Prostate gland (tissue), 2 donors: ENCODE data around the gene PRKCSH. TPM values are rescaled to one million over a fixed set of nuclear protein-coding genes. Genes with fewer than 3 reads are reported as not detected.

Source experiments
- DNase-seq: peaks from one replicate; pipeline ENCODE4 v3.0.0-alpha.2; 2019; ENCODE audit warnings: low spot score
- H3K27ac ChIP-seq, 2 donors: fragments of 200-600 bp; sonication (generic); 2 replicates each; pipeline ENCODE4 v1.5.1; 2017 to 2019
- H3K27me3 ChIP-seq: fragments of 200-600 bp; sonication (generic); replicated peaks from 2 replicates; pipeline ENCODE4 v1.5.1; 2019; ENCODE audit not compliant: insufficient read depth
- H3K36me3 ChIP-seq, 2 donors: fragments of 200-600 bp; sonication (generic); 1 replicate in 1 of 2; 2 replicates in 1 of 2; pipeline versions ENCODE4 v1.5.1 to v1.8.1; 2017 to 2019
- H3K4me1 ChIP-seq: fragments of 200-600 bp; sonication (generic); replicated peaks from 2 replicates; pipeline ENCODE4 v1.5.1; 2019
- H3K4me3 ChIP-seq, 2 donors: fragments of 200-600 bp; sonication (generic); 2 replicates each; pipeline ENCODE4 v1.5.1; 2017 to 2019
- H3K9me3 ChIP-seq: fragments of 200-600 bp; sonication (generic); 2 replicates; pipeline ENCODE4 v1.5.1; 2017
- POLR2A ChIP-seq: fragments of 450-650 bp; IDR thresholded peaks from one replicate; pipeline ENCODE4 v1.6.1; 2016; ENCODE audit warnings: antibody characterized with exemption, mild to moderate bottlenecking
- POLR2AphosphoS5 ChIP-seq: sonication (generic); formaldehyde crosslinking; IDR thresholded peaks from one replicate; pipeline ENCODE4 v1.6.1; 2017; ENCODE audit warnings: antibody characterized with exemption
- WGBS: methylation state at CpG from one replicate; pipeline ENCODE4 v1.1.5; 2018; 5-methylcytosine and 5-hydroxymethylcytosine counted together
- intact Hi-C: fragments of 100-400 bp; cut with DNase I; formaldehyde crosslinking; loops from one replicate; pipeline ENCODE4 v1.14.2; 2022
- total RNA-seq, 2 donors: library from RNA; depleted of rRNA; stranded (reverse); fragments of >200 nt; gene quantifications; one replicate each; pipeline ENCODE4 v1.1.0, GENCODE V29; 2016
- TF ChIP-seq, protein P1 (sequence below), 4 experiments: fragments of 200-600 bp in 2 of 4; fragments of 450-650 bp in 2 of 4; sonication (generic) in 2 of 4; IDR thresholded peaks; 1 replicate in 3 of 4; 2 replicates in 1 of 4; pipeline ENCODE4 v1.5.1; 2016 to 2019; ENCODE audit warnings: antibody characterized with exemption in 4 of 4, mild to moderate bottlenecking in 2 of 4, moderate library complexity in 2 of 4

PRKCSH gene
- total RNA-seq, 2 donors from 2014 or later = 229 to 238 TPM

- no peak for TF ChIP-seq POLR2A
- TF ChIP-seq, protein P1, sequence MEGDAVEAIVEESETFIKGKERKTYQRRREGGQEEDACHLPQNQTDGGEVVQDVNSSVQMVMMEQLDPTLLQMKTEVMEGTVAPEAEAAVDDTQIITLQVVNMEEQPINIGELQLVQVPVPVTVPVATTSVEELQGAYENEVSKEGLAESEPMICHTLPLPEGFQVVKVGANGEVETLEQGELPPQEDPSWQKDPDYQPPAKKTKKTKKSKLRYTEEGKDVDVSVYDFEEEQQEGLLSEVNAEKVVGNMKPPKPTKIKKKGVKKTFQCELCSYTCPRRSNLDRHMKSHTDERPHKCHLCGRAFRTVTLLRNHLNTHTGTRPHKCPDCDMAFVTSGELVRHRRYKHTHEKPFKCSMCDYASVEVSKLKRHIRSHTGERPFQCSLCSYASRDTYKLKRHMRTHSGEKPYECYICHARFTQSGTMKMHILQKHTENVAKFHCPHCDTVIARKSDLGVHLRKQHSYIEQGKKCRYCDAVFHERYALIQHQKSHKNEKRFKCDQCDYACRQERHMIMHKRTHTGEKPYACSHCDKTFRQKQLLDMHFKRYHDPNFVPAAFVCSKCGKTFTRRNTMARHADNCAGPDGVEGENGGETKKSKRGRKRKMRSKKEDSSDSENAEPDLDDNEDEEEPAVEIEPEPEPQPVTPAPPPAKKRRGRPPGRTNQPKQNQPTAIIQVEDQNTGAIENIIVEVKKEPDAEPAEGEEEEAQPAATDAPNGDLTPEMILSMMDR (IDR thresholded peaks at IDR 0.05) = no peak
- no peak for TF ChIP-seq POLR2AphosphoS5
- no peaks in the 10 kb centered on the region for H3K36me3 ChIP-seq
These were observed 38.3 kb upstream of the PRKCSH start for GRCh38 chr19:11397089-11397610.

GRCh38 chr19:11399667-11400066 lies 35.8 kb upstream of the PRKCSH start:
- no peaks in the 10 kb centered on the region for H3K4me1 ChIP-seq
- DNase-seq = no peak
- no peaks in the 10 kb centered on the region for H3K9me3 ChIP-seq
- no peaks in the 10 kb centered on the region for H3K36me3 ChIP-seq
- no peaks in the 10 kb centered on the region for H3K27me3 ChIP-seq
- WGBS = 93% methylated on average over 9 of the region's 9 CpGs
- no peak overlapping the region for H3K27ac ChIP-seq
- TF ChIP-seq, protein P1 (IDR thresholded peaks at IDR 0.05) = no peak
- TF ChIP-seq POLR2A (no peak), POLR2AphosphoS5 (no peak)
- intact Hi-C loops = no loop called here
- no peak overlapping the region for H3K4me3 ChIP-seq

More at GRCh38 chr19:11397089-11397610, 38.3 kb upstream of the PRKCSH start:
- intact Hi-C loops = no loop called here
- Histone ChIP-seq H3K4me3 (no peak overlapping the region), H3K27ac (no peak overlapping the region), H3K9me3 (no peaks in the 10 kb centered on the region), H3K4me1 (no peaks in the 10 kb centered on the region), H3K27me3 (no peaks in the 10 kb centered on the region)
- no peak for DNase-seq
- WGBS = 87% methylated on average over 22 of the region's 22 CpGs

GRCh38 chr19:11400798-11401197 lies 34.6 kb upstream of the PRKCSH start:
- no peaks in the 10 kb centered on the region for H3K4me1 ChIP-seq
- DNase-seq = no peak
- H3K27ac ChIP-seq = no peak overlapping the region
- H3K9me3 ChIP-seq = no peaks in the 10 kb centered on the region
- no peak overlapping the region for H3K4me3 ChIP-seq
- WGBS = 100% methylated on average over 1 of the region's 1 CpG
- no peaks in the 10 kb centered on the region for H3K36me3 ChIP-seq
- TF ChIP-seq POLR2A (no peak), POLR2AphosphoS5 (no peak)
- TF ChIP-seq, protein P1 (IDR thresholded peaks at IDR 0.05) = no peak
- intact Hi-C loops = no loop called here
- no peaks in the 10 kb centered on the region for H3K27me3 ChIP-seq

DNA sequence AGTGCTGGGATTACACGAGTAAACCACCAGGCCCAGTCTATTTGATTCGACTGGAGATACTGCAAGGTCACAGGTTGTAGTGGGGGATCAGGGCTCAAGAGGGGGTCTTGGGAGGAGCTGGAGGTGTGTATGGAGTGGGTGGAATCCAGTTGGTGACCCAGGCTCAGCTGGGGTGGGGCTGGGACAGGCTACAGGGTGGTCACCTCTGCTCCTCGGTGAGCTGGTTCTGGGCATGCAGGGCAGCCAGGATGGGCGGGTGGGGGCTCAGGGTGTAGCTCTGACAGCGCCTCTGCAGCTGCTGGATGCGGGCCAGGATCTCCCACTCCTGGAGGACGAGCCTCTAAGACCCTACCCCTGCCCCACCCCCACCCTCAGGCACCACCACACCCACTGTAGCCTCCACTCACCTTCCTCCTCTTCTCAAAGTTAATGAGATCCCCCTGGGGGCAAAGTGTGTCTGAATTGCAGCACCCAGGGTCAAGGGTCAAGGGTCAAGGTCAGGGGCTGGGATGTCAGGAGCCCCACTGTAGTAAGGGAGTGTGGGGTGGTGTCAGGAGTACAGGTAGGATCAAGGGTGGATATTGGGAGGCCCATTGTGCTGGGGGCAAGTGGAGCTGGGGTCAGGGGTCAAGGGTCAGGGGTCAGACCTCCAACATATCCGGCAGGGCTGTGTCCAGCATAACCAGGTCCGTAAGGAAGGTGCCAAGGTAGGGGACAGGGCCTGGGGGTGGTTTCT lies 33.5 kb upstream of the PRKCSH start:
- TF ChIP-seq POLR2A = no peak
- no peak for TF ChIP-seq POLR2AphosphoS5
- TF ChIP-seq, protein P1 (IDR thresholded peaks at IDR 0.05) = no peak
- Histone ChIP-seq H3K9me3 (no peaks in the 10 kb centered on the region), H3K36me3 (no peaks in the 10 kb centered on the region), H3K4me1 (no peaks in the 10 kb centered on the region), H3K27me3 (no peaks in the 10 kb centered on the region), H3K4me3 (no peak overlapping the region), H3K27ac (no peak overlapping the region)
- 86% methylated on average over 9 of the region's 9 CpGs for WGBS
- no peak for DNase-seq
- intact Hi-C loops = no loop called here
